Measurements from ENCODE around the gene ST3GAL6. TPM values are rescaled to one million over a fixed set of nuclear protein-coding genes. Genes with fewer than 3 reads are reported as not detected.

ST3GAL6 gene
- total and polyA plus RNA-seq, 2 of the 13 experiments (the other 11 are each of a cell fraction or from before 2014, with no cell fraction given): 17.5 to 23.2 TPM

DNA sequence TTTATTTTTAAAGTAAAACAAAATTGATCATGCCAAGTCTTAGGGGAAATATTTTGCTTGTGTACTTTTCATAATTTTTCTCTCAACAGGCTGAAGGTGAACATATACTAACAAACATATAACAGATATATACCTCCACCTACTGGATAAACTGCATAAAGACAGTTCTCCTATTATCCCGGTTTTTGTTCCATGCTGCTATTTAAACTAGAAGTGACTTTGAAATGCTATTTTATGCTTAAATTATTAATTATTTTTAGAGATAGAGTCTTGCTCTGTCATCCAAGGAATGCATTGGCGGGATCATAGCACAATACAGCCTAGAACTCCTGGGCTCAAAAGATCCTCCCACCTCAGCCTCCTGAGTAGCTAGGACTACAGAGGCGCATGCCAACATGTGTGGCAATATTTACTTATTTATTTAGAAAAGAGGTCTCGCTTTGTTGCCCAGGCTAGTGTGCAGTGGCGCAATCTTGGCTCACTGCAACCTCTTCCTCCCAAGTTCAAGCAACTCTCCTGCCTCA is 49.8 kb downstream of the ST3GAL6 start (continued):
- TF ChIP-seq, protein P1, sequence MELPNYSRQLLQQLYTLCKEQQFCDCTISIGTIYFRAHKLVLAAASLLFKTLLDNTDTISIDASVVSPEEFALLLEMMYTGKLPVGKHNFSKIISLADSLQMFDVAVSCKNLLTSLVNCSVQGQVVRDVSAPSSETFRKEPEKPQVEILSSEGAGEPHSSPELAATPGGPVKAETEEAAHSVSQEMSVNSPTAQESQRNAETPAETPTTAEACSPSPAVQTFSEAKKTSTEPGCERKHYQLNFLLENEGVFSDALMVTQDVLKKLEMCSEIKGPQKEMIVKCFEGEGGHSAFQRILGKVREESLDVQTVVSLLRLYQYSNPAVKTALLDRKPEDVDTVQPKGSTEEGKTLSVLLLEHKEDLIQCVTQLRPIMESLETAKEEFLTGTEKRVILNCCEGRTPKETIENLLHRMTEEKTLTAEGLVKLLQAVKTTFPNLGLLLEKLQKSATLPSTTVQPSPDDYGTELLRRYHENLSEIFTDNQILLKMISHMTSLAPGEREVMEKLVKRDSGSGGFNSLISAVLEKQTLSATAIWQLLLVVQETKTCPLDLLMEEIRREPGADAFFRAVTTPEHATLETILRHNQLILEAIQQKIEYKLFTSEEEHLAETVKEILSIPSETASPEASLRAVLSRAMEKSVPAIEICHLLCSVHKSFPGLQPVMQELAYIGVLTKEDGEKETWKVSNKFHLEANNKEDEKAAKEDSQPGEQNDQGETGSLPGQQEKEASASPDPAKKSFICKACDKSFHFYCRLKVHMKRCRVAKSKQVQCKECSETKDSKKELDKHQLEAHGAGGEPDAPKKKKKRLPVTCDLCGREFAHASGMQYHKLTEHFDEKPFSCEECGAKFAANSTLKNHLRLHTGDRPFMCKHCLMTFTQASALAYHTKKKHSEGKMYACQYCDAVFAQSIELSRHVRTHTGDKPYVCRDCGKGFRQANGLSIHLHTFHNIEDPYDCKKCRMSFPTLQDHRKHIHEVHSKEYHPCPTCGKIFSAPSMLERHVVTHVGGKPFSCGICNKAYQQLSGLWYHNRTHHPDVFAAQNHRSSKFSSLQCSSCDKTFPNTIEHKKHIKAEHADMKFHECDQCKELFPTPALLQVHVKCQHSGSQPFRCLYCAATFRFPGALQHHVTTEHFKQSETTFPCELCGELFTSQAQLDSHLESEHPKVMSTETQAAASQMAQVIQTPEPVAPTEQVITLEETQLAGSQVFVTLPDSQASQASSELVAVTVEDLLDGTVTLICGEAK (IDR thresholded peaks at IDR 0.05): no peak
- TF ChIP-seq, protein P1 (CRISPR knock-in tag; IDR thresholded peaks at IDR 0.05): peak; percentile 49; the same call in 1 of the 2 replicates
- TF ChIP-seq SOX6 (IDR thresholded peaks at IDR 0.05) (no peak), SOX6 (CRISPR knock-in tag; IDR thresholded peaks at IDR 0.05) (peak; percentile 90), CEBPG (CRISPR knock-in tag; IDR thresholded peaks at IDR 0.05) (peak; percentile 96), NR2F1 (CRISPR knock-in tag; IDR thresholded peaks at IDR 0.05) (0 out of 4 replicates have a peak, but pooled peaks of 1 of the 2 experiments have one; percentile 12), ZKSCAN8 (CRISPR knock-in tag; IDR thresholded peaks at IDR 0.05; ENCODE audit: borderline replicate concordance) (0 out of 2 replicates have a peak, but pooled peaks have one; percentile 59), ZMYM4 (CRISPR knock-in tag; IDR thresholded peaks at IDR 0.05) (peak; percentile 78), WIZ (CRISPR knock-in tag; IDR thresholded peaks at IDR 0.05) (no peak), RFXAP (CRISPR knock-in tag; IDR thresholded peaks at IDR 0.05; ENCODE audit: borderline replicate concordance) (peak; percentile 63; the same call in 1 of the 2 replicates), FIP1L1 (IDR thresholded peaks at IDR 0.05; ENCODE audit: borderline replicate concordance, insufficient read depth, low read depth, low read length) (no peak), NFKB2 (CRISPR knock-in tag; IDR thresholded peaks at IDR 0.05; ENCODE audit: borderline replicate concordance) (no peak), CBX5 (CRISPR knock-in tag; IDR thresholded peaks at IDR 0.05; ENCODE audit: borderline replicate concordance) (peak; percentile 44; the same call in 1 of the 2 replicates), LCORL (IDR thresholded peaks at IDR 0.05) (no peak), LCORL (CRISPR knock-in tag; IDR thresholded peaks at IDR 0.05) (peak; percentile 41; the same call in 1 of the 2 replicates), NFKBIZ (CRISPR knock-in tag; IDR thresholded peaks at IDR 0.05) (0 out of 2 replicates have a peak, but pooled peaks have one; percentile 50)
- TF ChIP-seq, protein P2, sequence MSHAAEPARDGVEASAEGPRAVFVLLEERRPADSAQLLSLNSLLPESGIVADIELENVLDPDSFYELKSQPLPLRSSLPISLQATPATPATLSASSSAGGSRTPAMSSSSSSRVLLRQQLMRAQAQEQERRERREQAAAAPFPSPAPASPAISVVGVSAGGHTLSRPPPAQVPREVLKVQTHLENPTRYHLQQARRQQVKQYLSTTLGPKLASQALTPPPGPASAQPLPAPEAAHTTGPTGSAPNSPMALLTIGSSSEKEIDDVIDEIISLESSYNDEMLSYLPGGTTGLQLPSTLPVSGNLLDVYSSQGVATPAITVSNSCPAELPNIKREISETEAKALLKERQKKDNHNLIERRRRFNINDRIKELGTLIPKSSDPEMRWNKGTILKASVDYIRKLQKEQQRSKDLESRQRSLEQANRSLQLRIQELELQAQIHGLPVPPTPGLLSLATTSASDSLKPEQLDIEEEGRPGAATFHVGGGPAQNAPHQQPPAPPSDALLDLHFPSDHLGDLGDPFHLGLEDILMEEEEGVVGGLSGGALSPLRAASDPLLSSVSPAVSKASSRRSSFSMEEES (CRISPR knock-in tag; IDR thresholded peaks at IDR 0.05): peak; percentile 14; the same call in 1 of the 2 replicates
- TF ChIP-seq, protein P3, sequence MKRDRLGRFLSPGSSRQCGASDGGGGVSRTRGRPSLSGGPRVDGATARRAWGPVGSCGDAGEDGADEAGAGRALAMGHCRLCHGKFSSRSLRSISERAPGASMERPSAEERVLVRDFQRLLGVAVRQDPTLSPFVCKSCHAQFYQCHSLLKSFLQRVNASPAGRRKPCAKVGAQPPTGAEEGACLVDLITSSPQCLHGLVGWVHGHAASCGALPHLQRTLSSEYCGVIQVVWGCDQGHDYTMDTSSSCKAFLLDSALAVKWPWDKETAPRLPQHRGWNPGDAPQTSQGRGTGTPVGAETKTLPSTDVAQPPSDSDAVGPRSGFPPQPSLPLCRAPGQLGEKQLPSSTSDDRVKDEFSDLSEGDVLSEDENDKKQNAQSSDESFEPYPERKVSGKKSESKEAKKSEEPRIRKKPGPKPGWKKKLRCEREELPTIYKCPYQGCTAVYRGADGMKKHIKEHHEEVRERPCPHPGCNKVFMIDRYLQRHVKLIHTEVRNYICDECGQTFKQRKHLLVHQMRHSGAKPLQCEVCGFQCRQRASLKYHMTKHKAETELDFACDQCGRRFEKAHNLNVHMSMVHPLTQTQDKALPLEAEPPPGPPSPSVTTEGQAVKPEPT (CRISPR knock-in tag; IDR thresholded peaks at IDR 0.05; ENCODE audit: low read depth): no peak
